Fibroblast of villous mesenchyme (primary cell): ENCODE measurements around the gene SAP30L. TPM values are rescaled to one million over a fixed set of nuclear protein-coding genes. Genes with fewer than 3 reads are reported as not detected.

Experiments
- DNase-seq: peaks from one replicate; pipeline ENCODE4 v3.0.0-alpha.2; 2010; ENCODE audit warnings: low read depth
- H3K4me3 ChIP-seq: 2 replicates; pipeline ENCODE4 v1.5.1; 2011; ENCODE audit warnings: low read depth, mild to moderate bottlenecking, low read length
- total RNA-seq: library from RNA; depleted of rRNA; stranded (reverse); fragments of >200 nt; gene quantifications from 2 replicates; pipeline ENCODE4 v1.2.3, GENCODE V29; 2012
- TF ChIP-seq, protein P1 (sequence below): IDR thresholded peaks from 2 replicates; pipeline ENCODE4 v1.5.1; 2012; ENCODE audit warnings: low read depth, mild to moderate bottlenecking, low read length; ENCODE audit not compliant: insufficient read depth

The SAP30L gene
- total RNA-seq, 1 donor = 20.7 TPM

DNA sequence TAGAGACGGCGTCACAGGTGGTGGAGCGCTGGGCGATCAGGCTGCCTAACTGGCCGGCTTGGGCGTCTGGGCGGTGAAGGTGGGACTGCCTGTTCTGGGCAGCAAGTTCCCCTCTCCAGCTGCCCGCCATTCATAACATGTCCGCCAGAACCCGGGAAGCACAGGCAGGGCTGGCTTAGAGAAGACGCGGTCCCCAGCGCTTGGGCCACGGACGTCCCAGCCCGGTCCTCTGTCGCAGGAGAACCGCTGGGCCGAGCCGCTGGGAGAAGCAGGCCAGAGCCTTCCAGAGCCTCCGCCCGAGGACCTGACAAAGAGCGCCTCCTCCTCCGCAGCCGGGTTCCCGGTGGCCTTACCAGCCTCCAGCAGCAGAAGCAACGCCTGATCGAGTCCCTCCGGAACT lies 47.5 kb downstream of the SAP30L start:
- no peak for DNase-seq
- TF ChIP-seq, protein P1, sequence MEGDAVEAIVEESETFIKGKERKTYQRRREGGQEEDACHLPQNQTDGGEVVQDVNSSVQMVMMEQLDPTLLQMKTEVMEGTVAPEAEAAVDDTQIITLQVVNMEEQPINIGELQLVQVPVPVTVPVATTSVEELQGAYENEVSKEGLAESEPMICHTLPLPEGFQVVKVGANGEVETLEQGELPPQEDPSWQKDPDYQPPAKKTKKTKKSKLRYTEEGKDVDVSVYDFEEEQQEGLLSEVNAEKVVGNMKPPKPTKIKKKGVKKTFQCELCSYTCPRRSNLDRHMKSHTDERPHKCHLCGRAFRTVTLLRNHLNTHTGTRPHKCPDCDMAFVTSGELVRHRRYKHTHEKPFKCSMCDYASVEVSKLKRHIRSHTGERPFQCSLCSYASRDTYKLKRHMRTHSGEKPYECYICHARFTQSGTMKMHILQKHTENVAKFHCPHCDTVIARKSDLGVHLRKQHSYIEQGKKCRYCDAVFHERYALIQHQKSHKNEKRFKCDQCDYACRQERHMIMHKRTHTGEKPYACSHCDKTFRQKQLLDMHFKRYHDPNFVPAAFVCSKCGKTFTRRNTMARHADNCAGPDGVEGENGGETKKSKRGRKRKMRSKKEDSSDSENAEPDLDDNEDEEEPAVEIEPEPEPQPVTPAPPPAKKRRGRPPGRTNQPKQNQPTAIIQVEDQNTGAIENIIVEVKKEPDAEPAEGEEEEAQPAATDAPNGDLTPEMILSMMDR = no peak
- H3K4me3 ChIP-seq = no peak overlapping the region

DNA sequence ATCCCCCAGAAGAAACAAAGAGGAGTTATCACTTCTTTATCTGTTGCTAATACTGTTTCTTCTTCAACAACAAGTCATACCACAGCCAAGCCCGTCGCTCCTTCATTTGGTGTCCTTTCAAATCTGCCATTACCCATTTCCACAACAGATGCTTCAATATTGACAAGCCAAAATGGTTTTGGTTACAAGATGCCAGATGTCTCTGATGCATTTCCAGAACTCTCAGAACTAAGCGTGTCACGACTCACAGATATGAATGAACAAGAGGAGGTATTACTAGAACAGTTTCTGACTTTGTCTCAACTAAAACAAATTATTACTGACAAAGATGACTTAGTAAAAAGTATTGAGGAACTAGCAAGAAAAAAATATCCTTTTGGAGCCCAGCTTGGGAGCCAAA lies 48.2 kb downstream of the SAP30L start:
- H3K4me3 ChIP-seq = no peak overlapping the region
- DNase-seq = no peak
- TF ChIP-seq, protein P1 = no peak

- TF ChIP-seq, protein P1 = no peak
- no peak for DNase-seq
- H3K4me3 ChIP-seq = no peak overlapping the region
Observed at GRCh38 chr5:154498591-154498990, 52.8 kb downstream of the SAP30L start.

DNA sequence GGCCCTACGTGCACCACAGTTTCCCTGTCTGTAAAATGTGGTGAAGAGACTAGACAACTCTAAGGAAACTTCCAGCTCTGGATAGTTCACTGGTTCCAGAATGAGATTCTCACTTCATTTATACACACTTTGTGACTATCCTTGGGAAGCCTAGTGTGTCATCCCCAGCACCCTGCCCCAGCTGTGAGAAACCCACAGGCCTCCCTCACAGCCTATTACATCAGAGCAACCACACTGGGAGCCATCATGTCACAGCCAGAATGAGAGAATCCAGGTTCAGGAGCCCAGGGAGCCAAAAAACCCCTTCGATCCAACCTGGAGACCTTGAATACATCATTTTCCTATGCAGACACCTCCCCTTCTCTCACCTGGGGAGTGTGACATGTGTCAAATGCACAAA lies 53.2 kb downstream of the SAP30L start:
- H3K4me3 ChIP-seq = no peak overlapping the region
- TF ChIP-seq, protein P1 = no peak
- DNase-seq = no peak

- H3K4me3 ChIP-seq = no peak overlapping the region
- TF ChIP-seq, protein P1 = no peak
Observed at GRCh38 chr5:154501566-154501965, 55.8 kb downstream of the SAP30L start.

GRCh38 chr5:154502180-154502579 lies 56.4 kb downstream of the SAP30L start:
- H3K4me3 ChIP-seq = no peak overlapping the region
- no peak for DNase-seq
- TF ChIP-seq, protein P1 = no peak

More at GRCh38 chr5:154501566-154501965, 55.8 kb downstream of the SAP30L start:
- no peak for DNase-seq

- DNase-seq = no peak
- TF ChIP-seq, protein P1 = no peak
- no peak overlapping the region for H3K4me3 ChIP-seq
Observed at GRCh38 chr5:154503698-154504039, 57.9 kb downstream of the SAP30L start.
